SK-N-SH (cell line): ENCODE measurements around the gene MPV17. TPM values are rescaled to one million over a fixed set of nuclear protein-coding genes. Genes with fewer than 3 reads are reported as not detected.

Experiments used
- CTCF ChIA-PET: fragments of 300-600, 350-600 bp; formaldehyde crosslinking; extraction: SDS; loops from one replicate; lab custom pipeline; 2021; lab: Yijun Ruan, JAX
- POLR2A ChIA-PET: fragments of 350-600 bp; sonication (Branson Sonifier 250); formaldehyde crosslinking; extraction: SDS; loops from one replicate; lab custom pipeline; 2020; ENCODE audit warnings: antibody characterized with exemption, inconsistent platforms; lab: Yijun Ruan, JAX
- DNase-seq: peaks from one replicate; pipeline ENCODE4 v3.0.0; 2012
- H2AFZ ChIP-seq: fragments of 200-600 bp; sonication (generic); 2 replicates; pipeline ENCODE4 v1.8.1; 2016; ENCODE audit warnings: antibody characterized with exemption, mild to moderate bottlenecking, low read depth
- H3F3A ChIP-seq: fragments of 200-600 bp; sonication (generic); replicated peaks from 2 replicates; pipeline ENCODE3; 2016; ENCODE audit warnings: antibody characterized with exemption, mild to moderate bottlenecking; ENCODE audit not compliant: insufficient read depth
- H3K27ac ChIP-seq, 2 experiments: fragments of 200-500 bp in 1 of 2; fragments of 200-600 bp in 1 of 2; sonication (Bioruptor generic) in 1 of 2; sonication (generic), shearing (Covaris generic) in 1 of 2; 2 replicates each; pipeline versions ENCODE4 v1.5.1 to v1.6.1; 2014 to 2016; ENCODE audit warnings: low read depth in 2 of 2, inconsistent platforms in 1 of 2, low read length in 1 of 2, mild to moderate bottlenecking in 1 of 2, mixed read lengths in 1 of 2
- H3K27me3 ChIP-seq: fragments of 200-600 bp; sonication (generic), shearing (Covaris generic); 2 replicates; pipeline ENCODE4 v1.6.1; 2016; ENCODE audit warnings: mixed run types; ENCODE audit not compliant: insufficient read depth
- H3K36me3 ChIP-seq, 2 experiments: fragments of 200-500 bp in 1 of 2; fragments of 200-600 bp in 1 of 2; sonication (Bioruptor generic) in 1 of 2; sonication (generic) in 1 of 2; replicated peaks in 1 of 2; 2 replicates each; pipeline versions ENCODE3 to v1.5.1; 2014 to 2016; ENCODE audit warnings: low read length in 1 of 2, mild to moderate bottlenecking in 1 of 2; ENCODE audit not compliant: insufficient read depth in 2 of 2, control insufficient read depth in 1 of 2
- H3K4me1 ChIP-seq, 2 experiments: fragments of 200-500 bp in 1 of 2; fragments of 200-600 bp in 1 of 2; sonication (Bioruptor generic) in 1 of 2; sonication (generic), shearing (Covaris generic) in 1 of 2; 2 replicates each; pipeline versions ENCODE4 v1.5.1 to v1.6.1; 2014 to 2016; ENCODE audit warnings: low read depth in 1 of 2, low read length in 1 of 2, mixed run types in 1 of 2; ENCODE audit not compliant: insufficient read depth in 2 of 2, control insufficient read depth in 1 of 2
- H3K4me2 ChIP-seq: fragments of 200-600 bp; sonication (generic), shearing (Covaris generic); 2 replicates; pipeline ENCODE4 v1.6.1; 2017; ENCODE audit warnings: mixed run types
- H3K4me3 ChIP-seq, 2 experiments: fragments of 200-500 bp in 1 of 2; fragments of 200-600 bp in 1 of 2; sonication (Bioruptor generic) in 1 of 2; sonication (generic), shearing (Covaris generic) in 1 of 2; 2 replicates each; pipeline versions ENCODE4 v1.5.1 to v1.8.1; 2014 to 2016; ENCODE audit warnings: low read depth in 2 of 2, inconsistent platforms in 1 of 2, low read length in 1 of 2, mild to moderate bottlenecking in 1 of 2, mixed read lengths in 1 of 2, moderate library complexity in 1 of 2
- H3K79me2 ChIP-seq: fragments of 200-600 bp; sonication (generic); 2 replicates; pipeline ENCODE4 v1.8.1; 2017; ENCODE audit warnings: mild to moderate bottlenecking; ENCODE audit not compliant: insufficient read depth
- H3K9ac ChIP-seq: fragments of 200-600 bp; sonication (generic); 2 replicates; pipeline ENCODE4 v1.6.1; 2017; ENCODE audit warnings: mixed run types
- H3K9me2 ChIP-seq: fragments of 200-600 bp; sonication (generic); 2 replicates; pipeline ENCODE4 v1.6.1; 2017; ENCODE audit warnings: mixed run types
- H3K9me3 ChIP-seq: fragments of 200-600 bp; sonication (generic); 2 replicates; pipeline ENCODE4 v1.6.1; 2017; ENCODE audit warnings: mixed run types, mild to moderate bottlenecking, moderate library complexity
- H4K20me1 ChIP-seq: fragments of 200-600 bp; sonication (generic); 2 replicates; pipeline ENCODE4 v1.6.1; 2017; ENCODE audit warnings: mild to moderate bottlenecking, mixed run types; ENCODE audit not compliant: insufficient read depth
- CTCF ChIP-seq: fragments of 200-600 bp; sonication (generic); IDR thresholded peaks from 2 replicates; pipeline ENCODE4 v1.6.1; 2017; ENCODE audit warnings: antibody characterized with exemption, mild to moderate bottlenecking, moderate library complexity
- ELF1 ChIP-seq: IDR thresholded peaks from 2 replicates; pipeline ENCODE4 v1.4.0; 2012
- EZH2phosphoT487 ChIP-seq: fragments of 200-600 bp; sonication (generic); IDR thresholded peaks from 2 replicates; pipeline ENCODE4 v1.6.1; 2017; ENCODE audit warnings: low read depth, mixed run types, mild to moderate bottlenecking, antibody characterized with exemption, moderate library complexity, borderline replicate concordance
- GABPA ChIP-seq: IDR thresholded peaks from 2 replicates; pipeline ENCODE4 v1.4.0; 2012; ENCODE audit warnings: low read depth, mild to moderate bottlenecking
- GATA2 ChIP-seq: sonication (generic); formaldehyde crosslinking; IDR thresholded peaks from 2 replicates; pipeline ENCODE4 v1.5.0; 2020; ENCODE audit warnings: mild to moderate bottlenecking, missing genetic modification reagents
- JUND ChIP-seq: IDR thresholded peaks from 2 replicates; pipeline ENCODE4 v1.4.0; 2012
- MAX ChIP-seq: IDR thresholded peaks from 2 replicates; pipeline ENCODE4 v1.4.0; 2012; ENCODE audit warnings: low read depth
- NFIC ChIP-seq: IDR thresholded peaks from 2 replicates; pipeline ENCODE4 v1.4.0; 2012; ENCODE audit warnings: borderline replicate concordance
- PBX3 ChIP-seq: IDR thresholded peaks from 2 replicates; pipeline ENCODE4; 2012
- POLR2AphosphoS5 ChIP-seq: IDR thresholded peaks from 2 replicates; pipeline ENCODE4 v1.6.1; 2012; ENCODE audit warnings: low read depth, low read length
- RAD21 ChIP-seq: IDR thresholded peaks from 2 replicates; pipeline ENCODE4 v1.6.1; 2012; ENCODE audit warnings: mild to moderate bottlenecking, low read length
- RCOR1 ChIP-seq: fragments of 150-350 bp; IDR thresholded peaks from 2 replicates; pipeline ENCODE4 v1.6.1; 2017; ENCODE audit warnings: antibody characterized with exemption, low read length
- SIN3A ChIP-seq: IDR thresholded peaks from 2 replicates; pipeline ENCODE4 v1.6.1; 2012; ENCODE audit warnings: low read depth, mild to moderate bottlenecking, low read length, moderate library complexity, borderline replicate concordance
- TCF12 ChIP-seq: IDR thresholded peaks from 2 replicates; pipeline ENCODE4 v1.4.0; 2012
- TEAD4 ChIP-seq: IDR thresholded peaks from 2 replicates; pipeline ENCODE4 v1.4.0; 2012; ENCODE audit warnings: mild to moderate bottlenecking, borderline replicate concordance; ENCODE audit not compliant: insufficient read depth
- USF1 ChIP-seq: IDR thresholded peaks from 2 replicates; pipeline ENCODE4 v1.4.0; 2012; ENCODE audit warnings: low read depth, borderline replicate concordance
- USF2 ChIP-seq: fragments of 150-350 bp; IDR thresholded peaks from 2 replicates; pipeline ENCODE4 v1.6.1; 2017; ENCODE audit warnings: antibody characterized with exemption, low read length, low read depth, borderline replicate concordance
- WGBS: methylation state at CpG from one replicate; pipeline ENCODE4 v1.1.6; 2017; ENCODE audit warnings: low lambda C conversion rate; 5-methylcytosine and 5-hydroxymethylcytosine counted together
- polyA plus RNA-seq, 3 experiments: library from polyadenylated mRNA; depleted of rRNA; stranded (reverse); fragments of >200 nt; gene quantifications; 2 replicates each; pipeline ENCODE4 v1.2.3, GENCODE V29; 2012

The MPV17 gene
- polyA plus RNA-seq, 1 of the 3 experiments (the other 2 are of a cell fraction), result 255 TPM

- Histone ChIP-seq H4K20me1 (no peaks in the 10 kb centered on the region), H2AFZ (peak overlapping the region; percentile 68), H3K36me3 (peaks cover 3 to 18% of the 10 kb centered on the region in 2 experiments), H3K4me3 (peak overlapping the region; percentile 76 to 93), H3K9me3 (no peaks in the 10 kb centered on the region), H3K4me2 (peak overlapping the region; percentile 93), H3K9me2 (no peaks in the 10 kb centered on the region), H3K4me1 (peaks cover 9 to 24% of the 10 kb centered on the region in 2 experiments; a peak in 3 of 4 replicates), H3K27ac (peak overlapping the region; percentile 90 to 98), H3F3A (peaks cover 13% of the 10 kb centered on the region), H3K9ac (peak overlapping the region; percentile 90), H3K27me3 (no peaks in the 10 kb centered on the region), H3K79me2 (peaks cover 28% of the 10 kb centered on the region; the same call in 1 of the 2 replicates)
- under 1% methylated on average over 9 of the region's 10 CpGs for WGBS
- TF ChIP-seq GATA2 (CRISPR knock-in tag), result no peak
- TF ChIP-seq ELF1, result peak; percentile 6; the same call in 1 of the 2 replicates
- TF ChIP-seq CTCF, result no peak
- 0 out of 2 replicates have a peak, but pooled peaks have one; percentile 42 for TF ChIP-seq SIN3A
- TF ChIP-seq TCF12, result no peak
- no peak for TF ChIP-seq RCOR1
- ChIA-PET CTCF (interaction anchor here (0.8 to 2.8 kb wide), 6 partner anchors 9 to 93 kb away, joined by 3 to 27 read pairs (median 10); partner anchors contain the start of gene EIF2B4), POLR2A (interaction anchor here (0.6 to 2.8 kb wide), 14 partner anchors 8 to 251 kb away, joined by 3 to 16 read pairs (median 5); partner anchors contain the start of genes EIF2B4, GTF3C2, NRBP1 and OST4)
- peak; percentile 49 for DNase-seq
These were observed 564 bp downstream of the MPV17 start for GRCh38 chr2:27322301-27322765.

GRCh38 chr2:27320958-27321543 is 1.8 kb downstream of the MPV17 start:
- peak overlapping the region; percentile 93 for H3K4me2 ChIP-seq
- H3K79me2 ChIP-seq, result peaks cover 28% of the 10 kb centered on the region; the same call in 1 of the 2 replicates
- peak overlapping the region; percentile 90; the same call in 1 of the 2 replicates for H3K9ac ChIP-seq
- no peaks in the 10 kb centered on the region for H3K9me3 ChIP-seq
- peaks cover 13% of the 10 kb centered on the region for H3F3A ChIP-seq
- H3K27me3 ChIP-seq, result no peaks in the 10 kb centered on the region
- no peaks in the 10 kb centered on the region for H4K20me1 ChIP-seq
- POLR2A ChIA-PET, result no interaction called here
- CTCF ChIA-PET, result interaction anchor here (0.6 to 3.5 kb wide), 7 partner anchors 9 to 236 kb away, joined by 3 to 27 read pairs (median 3); partner anchors contain the start of gene UCN
- H3K4me3 ChIP-seq, result peak overlapping the region in 1 of 2 experiments; percentile 76; a peak in 2 of 4 replicates
- no peaks in the 10 kb centered on the region for H3K9me2 ChIP-seq
- 13% methylated on average over 8 of the region's 8 CpGs for WGBS
- no peak overlapping the region for H2AFZ ChIP-seq
- peaks cover 9 to 33% of the 10 kb centered on the region in 2 experiments; a peak in 3 of 4 replicates for H3K4me1 ChIP-seq
- peak overlapping the region; percentile 90 to 98 for H3K27ac ChIP-seq
- peaks cover 0 to 16% of the 10 kb centered on the region in 2 experiments for H3K36me3 ChIP-seq
- peak; percentile 66 for DNase-seq
- peak; percentile 31; the same call in 1 of the 2 replicates for TF ChIP-seq RAD21
- TF ChIP-seq SIN3A, result peak; percentile 94
- TF ChIP-seq TCF12, result peak; percentile 91
- TF ChIP-seq CTCF, result peak; percentile 70
- peak; percentile 97 for TF ChIP-seq PBX3
- TF ChIP-seq USF1, result no peak
- no peak for TF ChIP-seq USF2
- TF ChIP-seq JUND, result peak; percentile 100
- peak; percentile 77 for TF ChIP-seq MAX
- no peak for TF ChIP-seq TEAD4
- peak; percentile 22; the same call in 1 of the 2 replicates for TF ChIP-seq RCOR1
- 0 out of 2 replicates have a peak, but pooled peaks have one; percentile 29 for TF ChIP-seq GABPA
- peak; percentile 94 for TF ChIP-seq POLR2AphosphoS5
- TF ChIP-seq EZH2phosphoT487, result no peak
- TF ChIP-seq NFIC, result peak; percentile 97
